GM12878 (cell line): ENCODE results near the gene ABCC1. TPM values are rescaled to one million over a fixed set of nuclear protein-coding genes. Genes with fewer than 3 reads are reported as not detected.

Experiments used
- ATAC-seq: fragments of 200-7000 bp; cut with Tn5 transposase; 3 replicates; pipeline ENCODE4 v1.9.1; 2020; ENCODE audit warnings: mild to moderate bottlenecking, moderate library complexity
- BruUV-seq: library from RNA; stranded (reverse); fragments of 400-500 nt; replicated peaks from 2 replicates; lab custom pipeline; 2021; lab: Mats Ljungman, UMichigan
- CTCF ChIA-PET: fragments of 300-600 bp; sonication (Branson Sonifier 250); formaldehyde crosslinking; extraction: SDS; loops from one replicate; lab custom pipeline; 2021; ENCODE audit warnings: inconsistent platforms; lab: Yijun Ruan, JAX
- POLR2A ChIA-PET: fragments of 350-600 bp; formaldehyde crosslinking; extraction: SDS; loops from one replicate; lab custom pipeline; 2021; ENCODE audit warnings: inconsistent platforms; lab: Charles Lee
- RAD21 ChIA-PET: fragments of 300-600 bp; sonication (Branson Sonifier 250); formaldehyde crosslinking; loops from one replicate; lab custom pipeline; 2023; ENCODE audit warnings: antibody characterized with exemption; ENCODE audit not compliant: unreplicated experiment; lab: Charles Lee
- SMC1A ChIA-PET: fragments of 300-600 bp; sonication (Branson Sonifier 250); formaldehyde crosslinking; loops from one replicate; lab custom pipeline; 2023; ENCODE audit not compliant: unreplicated experiment, uncharacterized antibody; lab: Charles Lee
- DNase-seq: peaks from one replicate; pipeline ENCODE4 v3.0.0-alpha.2; 2011; ENCODE audit warnings: low read depth, low spot score
- FAIRE-seq: peaks from 3 replicates; lab custom pipeline; 2011; peaks lifted over from hg19 to GRCh38; lab: Jason Lieb, UNC
- H2AFZ ChIP-seq: 2 replicates; pipeline ENCODE4 v1.6.0; 2011; ENCODE audit warnings: low read depth, low read length, control low read depth; ENCODE audit not compliant: control insufficient read depth
- H3K27ac ChIP-seq: 2 replicates; pipeline ENCODE4 v1.5.1; 2011; ENCODE audit warnings: control low read depth; ENCODE audit not compliant: control insufficient read depth, insufficient read depth
- H3K27me3 ChIP-seq, 2 experiments: replicated peaks in 1 of 2; 2 replicates each; pipeline versions ENCODE4 v1.6.0 to v1.6.1; 2011; ENCODE audit warnings: low read length in 1 of 2; ENCODE audit not compliant: control insufficient read depth in 2 of 2, insufficient read depth in 2 of 2
- H3K36me3 ChIP-seq, 2 experiments: 2 replicates each; pipeline ENCODE4 v1.5.1; 2011; ENCODE audit warnings: low read length in 1 of 2; ENCODE audit not compliant: control insufficient read depth in 2 of 2, insufficient read depth in 2 of 2
- H3K4me1 ChIP-seq: 2 replicates; pipeline ENCODE4 v1.6.1; 2011; ENCODE audit warnings: mild to moderate bottlenecking, low read length, moderate library complexity, mixed read lengths; ENCODE audit not compliant: control insufficient read depth, insufficient read depth
- H3K4me2 ChIP-seq: 2 replicates; pipeline ENCODE4 v1.6.0; 2011; ENCODE audit warnings: control low read depth; ENCODE audit not compliant: control insufficient read depth, insufficient read depth
- H3K4me3 ChIP-seq: fragments of 200-600 bp; sonication (generic); 2 replicates; pipeline ENCODE4 v1.5.1; 2016
- H3K79me2 ChIP-seq: 2 replicates; pipeline ENCODE4 v1.6.0; 2011; ENCODE audit warnings: low read length; ENCODE audit not compliant: control insufficient read depth, insufficient read depth
- H3K9ac ChIP-seq: 2 replicates; pipeline ENCODE4 v1.8.0; 2011; ENCODE audit warnings: low read length, control low read depth, mixed read lengths; ENCODE audit not compliant: control insufficient read depth, insufficient read depth
- H3K9me3 ChIP-seq: replicated peaks from 3 replicates; pipeline ENCODE4 v1.5.1; 2011; ENCODE audit warnings: mild to moderate bottlenecking, low read length; ENCODE audit not compliant: control insufficient read depth, insufficient read depth
- H4K20me1 ChIP-seq: 2 replicates; pipeline ENCODE4 v1.6.0; 2011; ENCODE audit not compliant: control insufficient read depth, insufficient read depth
- BRCA1 ChIP-seq: IDR thresholded peaks from 2 replicates; pipeline ENCODE4 v1.6.1; 2011; ENCODE audit warnings: low read depth, low read length, improper control_type of control experiment
- IKZF2 ChIP-seq, 2 experiments: fragments of 450-650 bp; IDR thresholded peaks; 2 replicates each; pipeline ENCODE4 v1.6.1; 2017; ENCODE audit warnings: mild to moderate bottlenecking in 2 of 2, moderate library complexity in 2 of 2
- IRF4 ChIP-seq: IDR thresholded peaks from 2 replicates; pipeline ENCODE4 v1.6.1; 2011; ENCODE audit warnings: low read depth, low read length
- JUND ChIP-seq: IDR thresholded peaks from 2 replicates; pipeline ENCODE4 v1.6.1; 2012; ENCODE audit warnings: low read depth, mild to moderate bottlenecking, low read length, improper control_type of control experiment, moderate library complexity
- MTA2 ChIP-seq: fragments of 450-650 bp; IDR thresholded peaks from 2 replicates; pipeline ENCODE4 v1.6.1; 2016; ENCODE audit warnings: low read depth, mild to moderate bottlenecking, moderate library complexity
- NBN ChIP-seq: fragments of 450-650 bp; IDR thresholded peaks from 2 replicates; pipeline ENCODE4 v1.6.1; 2016
- RAD51 ChIP-seq: fragments of 450-650 bp; IDR thresholded peaks from 2 replicates; pipeline ENCODE4 v1.6.1; 2016; ENCODE audit warnings: moderate library complexity, mild to moderate bottlenecking, inconsistent platforms
- SUPT20H ChIP-seq: IDR thresholded peaks from 2 replicates; pipeline ENCODE4 v1.6.1; 2011; ENCODE audit warnings: low read depth, mild to moderate bottlenecking, low read length, moderate library complexity, borderline replicate concordance; ENCODE audit not compliant: control insufficient read depth
- TCF12 ChIP-seq: IDR thresholded peaks from 2 replicates; pipeline ENCODE4 v1.6.1; 2011; ENCODE audit warnings: low read depth, mild to moderate bottlenecking, low read length
- WRNIP1 ChIP-seq: IDR thresholded peaks from 2 replicates; pipeline ENCODE4 v1.6.1; 2011; ENCODE audit warnings: low read depth, low read length, improper control_type of control experiment, borderline replicate concordance
- ZBED1 ChIP-seq: IDR thresholded peaks from 2 replicates; pipeline ENCODE4 v1.6.1; 2016; ENCODE audit warnings: borderline replicate concordance
- ZNF622 ChIP-seq: fragments of 450-650 bp; IDR thresholded peaks from 2 replicates; pipeline ENCODE4 v1.6.1; 2017; ENCODE audit warnings: mild to moderate bottlenecking, inconsistent platforms
- WGBS: methylation state at CpG from one replicate; pipeline ENCODE4 v1.1.6; 2016; ENCODE audit warnings: low lambda C conversion rate; ENCODE audit not compliant: insufficient replicate concordance, insufficient coverage; ENCODE audit errors: missing lambda C conversion rate; 5-methylcytosine and 5-hydroxymethylcytosine counted together
- in situ Hi-C: fragments of 300-500 bp; cut with MboI; formaldehyde crosslinking; loops from 9 replicates; pipeline ENCODE4 v1.14.3; 2018; ENCODE audit warnings: mixed read lengths
- intact Hi-C: fragments of 100-400 bp; cut with micrococcal nuclease; formaldehyde crosslinking; loops from one replicate; pipeline ENCODE4 v1.14.2; 2022; ENCODE audit not compliant: unreplicated experiment
- polyA plus RNA-seq, 11 experiments: library from polyadenylated mRNA; depleted of rRNA in 4 of 11; unstranded in 6 of 11; stranded (reverse) in 5 of 11; fragments of >200 nt; fragmentation: Nextera tagmentation in 4 of 11; fragmentation: Illumina TruSeq in 1 of 11; extraction: Ambion mirVana in 4 of 11; extraction: Trizol in 1 of 11; gene quantifications; 1 replicate in 1 of 11; 2 replicates in 10 of 11; pipeline versions ENCODE4 v1.2.1 to v1.2.3, GENCODE V29; 2011 to 2016; ENCODE audit warnings: inconsistent platforms in 2 of 11, missing spikeins in 2 of 11, low read depth in 1 of 11
- total RNA-seq, 4 experiments: library from RNA; depleted of rRNA in 3 of 4; stranded (reverse); fragments of >200 nt in 3 of 4; fragmentation: Illumina TruSeq in 1 of 4; extraction: Trizol in 1 of 4; gene quantifications; 2 replicates each; pipeline versions ENCODE4 v1.2.1 to v1.2.3, GENCODE V29; 2013 to 2021
- TF ChIP-seq, protein P1 (sequence below): IDR thresholded peaks from 2 replicates; pipeline ENCODE4 v1.6.1; 2012; ENCODE audit warnings: low read depth, low read length, improper control_type of control experiment
- TF ChIP-seq, protein P2 (sequence below): IDR thresholded peaks from 2 replicates; pipeline ENCODE4 v1.6.1; 2012; ENCODE audit warnings: low read depth, low read length, improper control_type of control experiment

Gene ABCC1
- total and polyA plus RNA-seq, 10 of the 15 experiments (the other 5 are each of a cell fraction or from before 2014, with no cell fraction given): 3.2 to 44.6 (median 14.5) TPM

DNA sequence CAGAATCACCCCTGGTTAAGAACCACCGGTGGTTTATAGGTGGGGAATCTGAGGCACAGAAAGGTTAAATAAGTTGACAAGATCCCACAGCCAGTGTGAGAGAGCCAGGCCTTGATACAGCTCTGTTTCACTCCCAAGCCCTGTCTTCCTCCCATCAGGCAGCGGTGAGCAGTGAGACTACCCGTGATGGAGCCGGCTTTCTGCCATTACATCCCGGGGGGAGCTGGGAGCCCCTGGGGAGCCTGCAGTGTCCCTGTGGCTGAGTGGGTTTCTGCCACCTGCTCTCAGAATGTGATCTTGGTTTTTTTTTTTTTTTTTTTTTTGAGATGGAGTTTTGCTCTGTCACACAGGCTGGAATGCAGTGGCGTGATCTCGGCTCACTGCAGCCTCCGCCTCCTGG is 66.4 kb downstream of the ABCC1 start:
- Histone ChIP-seq H3K4me2 (no peak overlapping the region), H3K27me3 (no peaks in the 10 kb centered on the region), H3K9ac (no peak overlapping the region), H2AFZ (no peak overlapping the region), H4K20me1 (no peaks in the 10 kb centered on the region), H3K4me3 (no peak overlapping the region), H3K4me1 (no peaks in the 10 kb centered on the region), H3K9me3 (no peaks in the 10 kb centered on the region), H3K36me3 (peaks cover 27 to 33% of the 10 kb centered on the region in 2 experiments), H3K79me2 (no peaks in the 10 kb centered on the region), H3K27ac (no peak overlapping the region)
- in situ Hi-C loops: no loop called here
- TF ChIP-seq ZBED1: no peak
- TF ChIP-seq BRCA1: no peak
- TF ChIP-seq ZNF622: no peak
- TF ChIP-seq TCF12: no peak
- no peak for TF ChIP-seq SUPT20H
- TF ChIP-seq IRF4: no peak
- no peak for TF ChIP-seq NBN
- POLR2A ChIA-PET: interaction anchor here (0.6 kb wide), 1 partner anchor 991 kb away, joined by 3 read pairs; no protein-coding TSS in a partner anchor
- ATAC-seq (no peak), FAIRE-seq (no peak), DNase-seq (no peak)
- CTCF ChIA-PET: no interaction called here
- SMC1A ChIA-PET: interaction anchor here (1.1 kb wide), 1 partner anchor 9 kb away, joined by 3 read pairs; no protein-coding TSS in a partner anchor
- whole genome bisulfite sequencing: 51% methylated on average over 5 of the region's 8 CpGs
- RAD21 ChIA-PET: interaction anchor here (0.8 kb wide), 1 partner anchor 109 kb away, joined by 3 read pairs; no protein-coding TSS in a partner anchor
- intact Hi-C loops: no loop called here
- no TSS peak for BruUV-seq

DNA sequence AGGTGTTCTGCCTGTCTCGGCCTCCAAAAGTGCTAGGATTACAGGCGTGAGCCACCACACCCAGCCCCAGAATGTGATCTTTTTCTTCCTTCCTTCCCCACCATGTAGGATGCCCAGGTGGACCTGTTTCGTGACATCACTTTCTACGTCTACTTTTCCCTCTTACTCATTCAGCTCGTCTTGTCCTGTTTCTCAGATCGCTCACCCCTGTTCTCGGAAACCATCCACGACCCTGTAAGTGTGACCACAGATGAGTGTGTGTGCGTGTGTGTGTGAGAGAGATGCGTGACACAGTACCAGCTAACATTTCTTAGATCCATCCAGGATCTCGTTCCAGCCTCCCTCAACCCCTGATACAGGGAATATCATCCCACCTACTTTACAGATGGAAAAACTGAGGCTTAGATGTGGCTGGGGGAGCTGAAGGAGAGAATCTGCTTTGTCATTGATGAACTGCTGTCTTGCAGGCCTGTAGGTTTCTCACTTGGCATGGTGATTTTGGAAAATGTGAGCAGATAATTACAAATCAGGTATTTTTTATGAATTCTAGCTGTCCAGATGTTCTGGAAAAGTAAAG is 67.1 kb downstream of the ABCC1 start:
- Histone ChIP-seq H3K9ac (no peak overlapping the region), H3K79me2 (no peaks in the 10 kb centered on the region), H3K36me3 (peaks cover 30 to 34% of the 10 kb centered on the region in 2 experiments), H3K4me3 (no peak overlapping the region), H3K9me3 (no peaks in the 10 kb centered on the region), H3K27ac (no peak overlapping the region), H2AFZ (no peak overlapping the region), H3K4me1 (no peaks in the 10 kb centered on the region), H4K20me1 (no peaks in the 10 kb centered on the region), H3K27me3 (no peaks in the 10 kb centered on the region), H3K4me2 (no peak overlapping the region)
- BruUV-seq: TSS peak; percentile 6
- POLR2A ChIA-PET: no interaction called here
- in situ Hi-C loops (no loop called here), intact Hi-C loops (no loop called here)
- SMC1A ChIA-PET: no interaction called here
- RAD21 ChIA-PET: no interaction called here
- DNase-seq (no peak), ATAC-seq (no peak), FAIRE-seq (no peak)
- TF ChIP-seq RAD51 (no peak), IKZF2 (IDR thresholded peaks at IDR 0.05) (no peak), JUND (no peak), MTA2 (no peak), WRNIP1 (no peak)
- TF ChIP-seq, protein P1, sequence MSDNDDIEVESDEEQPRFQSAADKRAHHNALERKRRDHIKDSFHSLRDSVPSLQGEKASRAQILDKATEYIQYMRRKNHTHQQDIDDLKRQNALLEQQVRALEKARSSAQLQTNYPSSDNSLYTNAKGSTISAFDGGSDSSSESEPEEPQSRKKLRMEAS: no peak
- TF ChIP-seq, protein P2, sequence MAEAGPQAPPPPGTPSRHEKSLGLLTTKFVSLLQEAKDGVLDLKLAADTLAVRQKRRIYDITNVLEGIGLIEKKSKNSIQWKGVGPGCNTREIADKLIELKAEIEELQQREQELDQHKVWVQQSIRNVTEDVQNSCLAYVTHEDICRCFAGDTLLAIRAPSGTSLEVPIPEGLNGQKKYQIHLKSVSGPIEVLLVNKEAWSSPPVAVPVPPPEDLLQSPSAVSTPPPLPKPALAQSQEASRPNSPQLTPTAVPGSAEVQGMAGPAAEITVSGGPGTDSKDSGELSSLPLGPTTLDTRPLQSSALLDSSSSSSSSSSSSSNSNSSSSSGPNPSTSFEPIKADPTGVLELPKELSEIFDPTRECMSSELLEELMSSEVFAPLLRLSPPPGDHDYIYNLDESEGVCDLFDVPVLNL: no peak
- CTCF ChIA-PET: no interaction called here
- 86% methylated on average over 11 of the region's 11 CpGs for WGBS
